Measurements from ENCODE around the gene REXO1. TPM values are rescaled to one million over a fixed set of nuclear protein-coding genes. Genes with fewer than 3 reads are reported as not detected.

The REXO1 gene
- total and polyA plus RNA-seq, 5 donors: 12.8 to 22.1 (median 15.5) TPM

DNA sequence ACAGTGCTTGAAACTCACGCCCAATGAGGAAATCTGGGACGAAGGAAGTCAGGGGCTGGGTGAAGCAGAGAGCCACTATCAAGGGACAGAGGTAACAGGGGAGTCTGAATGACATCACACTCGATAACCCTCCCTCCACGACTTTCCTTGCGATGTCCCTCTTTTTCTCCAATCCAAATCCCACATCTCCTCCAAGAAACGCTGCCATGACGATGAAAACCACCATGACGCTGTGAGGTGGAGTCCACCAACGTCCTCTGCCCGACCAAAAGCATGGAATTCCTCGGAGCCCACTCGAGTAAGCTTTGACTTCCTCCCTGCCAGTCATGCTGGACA lies 967 bp downstream of the REXO1 start:
- peaks cover 3% of the 10 kb centered on the region for H3K4me1 ChIP-seq (ENCODE audit: control insufficient read depth, insufficient read depth, low read length)
- peak overlapping the region; percentile 12 for H3K27ac ChIP-seq (ENCODE audit: low read length)
- peak overlapping the region; percentile 91 for H3K4me3 ChIP-seq (ENCODE audit: low read length)
- no peak for DNase-seq
- no peaks in the 10 kb centered on the region for H3K27me3 ChIP-seq (ENCODE audit: control insufficient read depth, insufficient read depth)
- no peak for ATAC-seq
- no peaks in the 10 kb centered on the region for H3K9me3 ChIP-seq (ENCODE audit: control insufficient read depth, low read length)
- intact Hi-C loops (cut with DNase I): no loop called here
- 5% methylated on average over 12 of the region's 12 CpGs for WGBS

- 70% methylated on average over 29 of the region's 29 CpGs for WGBS
- intact Hi-C loops (cut with DNase I): no loop called here
Measured at GRCh38 chr19:1846517-1847204, 1.6 kb downstream of the REXO1 start.

GRCh38 chr19:1845642-1846041 lies 2.6 kb downstream of the REXO1 start:
- no peak overlapping the region for H3K4me3 ChIP-seq (ENCODE audit: low read length)
- WGBS: 83% methylated on average over 11 of the region's 11 CpGs

More at GRCh38 chr19:1846517-1847204, 1.6 kb downstream of the REXO1 start:
- ATAC-seq (no peak), DNase-seq (no peak)
- Histone ChIP-seq H3K27me3 (ENCODE audit: control insufficient read depth, insufficient read depth) (no peaks in the 10 kb centered on the region), H3K4me1 (ENCODE audit: control insufficient read depth, insufficient read depth, low read length) (peaks cover 3% of the 10 kb centered on the region), H3K27ac (ENCODE audit: low read length) (no peak overlapping the region), H3K9me3 (ENCODE audit: control insufficient read depth, low read length) (no peaks in the 10 kb centered on the region), H3K4me3 (ENCODE audit: low read length) (peak overlapping the region; percentile 91)

GRCh38 chr19:1845125-1845515 lies 3.2 kb downstream of the REXO1 start:
- Histone ChIP-seq H3K27ac (ENCODE audit: low read length) (no peak overlapping the region), H3K27me3 (ENCODE audit: control insufficient read depth, insufficient read depth) (no peaks in the 10 kb centered on the region), H3K4me1 (ENCODE audit: control insufficient read depth, insufficient read depth, low read length) (peaks cover 6% of the 10 kb centered on the region), H3K9me3 (ENCODE audit: control insufficient read depth, low read length) (no peaks in the 10 kb centered on the region), H3K4me3 (ENCODE audit: low read length) (no peak overlapping the region)
- WGBS: 81% methylated on average over 16 of the region's 16 CpGs
- intact Hi-C loops (cut with DNase I): no loop called here
- DNase-seq (peak in 1 of 3 donors; percentile 60), ATAC-seq (no peak)

More at GRCh38 chr19:1845642-1846041, 2.6 kb downstream of the REXO1 start:
- DNase-seq (no peak), ATAC-seq (no peak)
- peaks cover 6% of the 10 kb centered on the region for H3K4me1 ChIP-seq (ENCODE audit: control insufficient read depth, insufficient read depth, low read length)
- H3K9me3 ChIP-seq (ENCODE audit: control insufficient read depth, low read length): no peaks in the 10 kb centered on the region
- no peaks in the 10 kb centered on the region for H3K27me3 ChIP-seq (ENCODE audit: control insufficient read depth, insufficient read depth)
- no peak overlapping the region for H3K27ac ChIP-seq (ENCODE audit: low read length)
- intact Hi-C loops (cut with DNase I): no loop called here

GRCh38 chr19:1844513-1845124 lies 3.7 kb downstream of the REXO1 start:
- no peaks in the 10 kb centered on the region for H3K27me3 ChIP-seq (ENCODE audit: control insufficient read depth, insufficient read depth)
- no peaks in the 10 kb centered on the region for H3K9me3 ChIP-seq (ENCODE audit: control insufficient read depth, low read length)
- peaks cover 6% of the 10 kb centered on the region for H3K4me1 ChIP-seq (ENCODE audit: control insufficient read depth, insufficient read depth, low read length)
- H3K4me3 ChIP-seq (ENCODE audit: low read length): no peak overlapping the region
- DNase-seq (peak in 1 of 3 donors; percentile 70), ATAC-seq (no peak)
- 68% methylated on average over 19 of the region's 19 CpGs for WGBS
- intact Hi-C loops (cut with DNase I): no loop called here
- H3K27ac ChIP-seq (ENCODE audit: low read length): no peak overlapping the region

DNA sequence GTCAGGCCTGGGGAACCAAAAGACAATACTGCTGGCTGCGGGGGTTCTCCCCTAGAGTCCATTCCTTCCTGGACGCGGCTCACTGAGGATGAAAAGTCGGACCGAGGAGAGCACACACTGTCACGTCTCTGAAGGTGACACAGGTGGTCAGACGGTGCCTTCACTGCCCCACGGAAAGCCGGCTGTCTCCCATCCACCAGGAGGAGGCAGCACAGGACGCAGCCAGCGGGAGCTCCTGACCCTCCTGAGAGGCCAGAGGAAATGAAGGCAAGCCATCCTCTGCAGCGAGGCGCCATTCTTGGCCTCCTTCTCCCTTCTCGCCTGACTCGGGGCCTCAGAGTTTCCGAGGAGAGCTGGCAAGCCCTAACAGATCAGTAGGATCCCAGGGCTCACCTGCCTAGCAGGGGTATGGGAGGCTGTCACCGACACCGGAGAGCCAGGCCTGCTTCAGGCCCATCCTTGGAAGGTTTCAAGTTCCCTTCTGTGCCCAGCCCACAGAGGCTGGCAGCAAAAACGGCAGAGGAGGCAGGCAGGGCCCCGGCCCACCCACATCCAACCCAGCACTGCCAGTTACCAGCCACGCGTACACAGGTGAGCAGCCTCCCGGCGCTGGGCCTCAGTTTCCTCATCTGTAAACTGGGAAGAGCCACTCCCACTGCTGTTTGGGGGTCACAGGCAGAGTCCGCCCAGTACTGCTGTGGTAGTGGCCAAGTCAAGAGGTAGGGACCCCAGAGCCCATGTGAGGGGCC lies 4.5 kb downstream of the REXO1 start:
- Histone ChIP-seq H3K9me3 (ENCODE audit: control insufficient read depth, low read length) (no peaks in the 10 kb centered on the region), H3K27me3 (ENCODE audit: control insufficient read depth, insufficient read depth) (no peaks in the 10 kb centered on the region), H3K4me1 (ENCODE audit: control insufficient read depth, insufficient read depth, low read length) (peaks cover 6% of the 10 kb centered on the region), H3K4me3 (ENCODE audit: low read length) (no peak overlapping the region), H3K27ac (ENCODE audit: low read length) (no peak overlapping the region)
- ATAC-seq (no peak), DNase-seq (peak in 1 of 3 donors; percentile 50)
- intact Hi-C loops (cut with DNase I): no loop called here
- 71% methylated on average over 25 of the region's 25 CpGs for WGBS

DNA sequence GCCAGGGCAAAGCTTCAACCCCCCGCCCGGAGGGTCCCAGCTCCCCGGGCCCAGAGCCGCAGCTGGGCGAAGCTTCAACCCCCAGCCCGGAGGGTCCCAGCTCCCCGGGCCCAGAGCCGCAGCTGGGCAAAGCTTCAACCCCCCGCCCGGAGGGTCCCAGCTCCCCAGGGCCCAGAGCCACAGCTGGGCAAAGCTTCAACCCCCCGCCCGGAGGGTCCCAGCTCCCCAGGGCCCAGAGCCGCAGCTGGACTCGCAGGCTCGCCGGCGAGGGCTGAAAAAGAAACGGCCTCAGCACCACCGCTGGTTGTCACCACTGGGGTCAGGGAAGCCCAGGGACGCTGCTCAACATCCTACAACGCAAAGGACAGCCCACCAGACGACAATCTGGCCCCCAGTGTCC lies 5.2 kb downstream of the REXO1 start:
- H3K4me1 ChIP-seq (ENCODE audit: control insufficient read depth, insufficient read depth, low read length): peaks cover 6% of the 10 kb centered on the region
- intact Hi-C loops (cut with DNase I): no loop called here
- no peak overlapping the region for H3K27ac ChIP-seq (ENCODE audit: low read length)
- ATAC-seq (no peak), DNase-seq (peak in 1 of 3 donors; percentile 48)
- H3K9me3 ChIP-seq (ENCODE audit: control insufficient read depth, low read length): no peaks in the 10 kb centered on the region
- 85% methylated on average over 22 of the region's 22 CpGs for WGBS
- no peak overlapping the region for H3K4me3 ChIP-seq (ENCODE audit: low read length)
- no peaks in the 10 kb centered on the region for H3K27me3 ChIP-seq (ENCODE audit: control insufficient read depth, insufficient read depth)

DNA sequence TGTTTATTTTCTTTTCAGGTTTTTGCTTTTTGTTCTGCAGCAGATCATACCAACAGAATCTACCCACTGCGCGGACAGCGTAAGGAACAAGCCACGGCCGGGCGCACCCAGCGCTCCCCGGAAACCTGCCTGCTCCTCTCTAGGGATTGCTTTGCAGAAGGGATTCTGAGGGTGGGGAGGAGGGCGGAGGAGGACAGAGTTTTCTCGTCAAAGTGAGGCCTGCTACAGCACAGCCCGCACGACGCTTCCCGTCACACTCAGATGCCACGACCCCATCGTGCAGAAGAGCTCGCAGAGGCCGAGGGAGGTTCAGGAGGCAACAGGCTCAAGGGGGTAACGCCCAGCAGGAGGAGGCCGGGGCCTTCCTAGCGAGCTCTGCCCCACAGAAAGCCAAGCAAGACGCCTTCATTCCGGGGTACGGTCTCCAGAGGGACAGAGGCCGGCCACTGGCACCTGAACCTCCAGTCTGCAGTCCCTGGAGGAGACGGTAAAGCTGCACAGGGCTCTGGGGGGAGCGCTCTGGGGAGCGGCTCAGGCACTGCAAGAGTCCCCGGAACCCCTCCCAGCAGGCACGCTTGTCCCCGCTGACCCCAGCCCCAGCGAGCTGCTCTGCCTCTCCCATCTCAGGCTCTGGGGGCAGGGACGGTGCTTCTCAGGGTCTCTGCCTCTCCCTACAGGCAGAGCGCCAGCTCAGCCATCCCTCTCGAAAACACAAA lies 6.9 kb downstream of the REXO1 start:
- H3K4me1 ChIP-seq (ENCODE audit: control insufficient read depth, insufficient read depth, low read length): peaks cover 8% of the 10 kb centered on the region
- no peaks in the 10 kb centered on the region for H3K27me3 ChIP-seq (ENCODE audit: control insufficient read depth, insufficient read depth)
- H3K4me3 ChIP-seq (ENCODE audit: low read length): peak overlapping the region; percentile 6
- ATAC-seq (no peak), DNase-seq (peak in 1 of 3 donors; percentile 46)
- H3K27ac ChIP-seq (ENCODE audit: low read length): peak overlapping the region; percentile 53
- intact Hi-C loops (cut with DNase I): no loop called here
- WGBS: 64% methylated on average over 35 of the region's 35 CpGs
- no peaks in the 10 kb centered on the region for H3K9me3 ChIP-seq (ENCODE audit: control insufficient read depth, low read length)

DNA sequence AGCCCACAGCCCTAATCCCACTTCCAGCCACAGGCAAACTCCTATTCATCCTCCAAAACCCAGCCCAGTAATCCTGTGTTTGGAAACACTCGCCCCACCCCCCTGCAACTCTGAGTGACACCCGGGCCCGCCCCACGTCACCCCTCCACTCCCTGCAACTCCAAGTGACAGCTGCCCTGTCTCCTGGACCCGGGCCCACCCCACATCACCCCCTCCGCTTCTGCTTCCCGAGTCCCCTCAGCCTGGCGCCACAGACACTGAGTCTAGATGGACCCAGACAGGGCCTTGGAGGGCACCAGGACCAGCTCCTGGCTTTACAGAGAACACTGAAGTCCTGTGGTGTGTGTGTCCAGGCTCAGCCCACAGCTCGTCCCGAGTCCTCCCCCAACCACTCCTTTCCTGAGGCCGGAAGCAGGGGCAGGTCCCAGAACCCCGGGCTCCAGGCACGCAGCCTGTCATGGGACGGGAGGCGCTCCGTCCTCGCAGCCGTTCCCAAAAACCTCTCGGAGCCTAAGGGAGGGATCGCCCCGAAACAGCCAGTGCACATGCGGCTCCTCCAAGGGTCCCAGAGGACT lies 7.7 kb downstream of the REXO1 start:
- intact Hi-C loops (cut with DNase I): no loop called here
- WGBS: 59% methylated on average over 22 of the region's 22 CpGs
- H3K4me1 ChIP-seq (ENCODE audit: control insufficient read depth, insufficient read depth, low read length): peaks cover 8% of the 10 kb centered on the region
- DNase-seq (peak; percentile 59 to 78 (median 77)), ATAC-seq (peak; percentile 51 to 78)
- H3K27me3 ChIP-seq (ENCODE audit: control insufficient read depth, insufficient read depth): no peaks in the 10 kb centered on the region
- H3K4me3 ChIP-seq (ENCODE audit: low read length): peak overlapping the region; percentile 6
- peak overlapping the region; percentile 53 for H3K27ac ChIP-seq (ENCODE audit: low read length)
- H3K9me3 ChIP-seq (ENCODE audit: control insufficient read depth, low read length): no peaks in the 10 kb centered on the region

DNA sequence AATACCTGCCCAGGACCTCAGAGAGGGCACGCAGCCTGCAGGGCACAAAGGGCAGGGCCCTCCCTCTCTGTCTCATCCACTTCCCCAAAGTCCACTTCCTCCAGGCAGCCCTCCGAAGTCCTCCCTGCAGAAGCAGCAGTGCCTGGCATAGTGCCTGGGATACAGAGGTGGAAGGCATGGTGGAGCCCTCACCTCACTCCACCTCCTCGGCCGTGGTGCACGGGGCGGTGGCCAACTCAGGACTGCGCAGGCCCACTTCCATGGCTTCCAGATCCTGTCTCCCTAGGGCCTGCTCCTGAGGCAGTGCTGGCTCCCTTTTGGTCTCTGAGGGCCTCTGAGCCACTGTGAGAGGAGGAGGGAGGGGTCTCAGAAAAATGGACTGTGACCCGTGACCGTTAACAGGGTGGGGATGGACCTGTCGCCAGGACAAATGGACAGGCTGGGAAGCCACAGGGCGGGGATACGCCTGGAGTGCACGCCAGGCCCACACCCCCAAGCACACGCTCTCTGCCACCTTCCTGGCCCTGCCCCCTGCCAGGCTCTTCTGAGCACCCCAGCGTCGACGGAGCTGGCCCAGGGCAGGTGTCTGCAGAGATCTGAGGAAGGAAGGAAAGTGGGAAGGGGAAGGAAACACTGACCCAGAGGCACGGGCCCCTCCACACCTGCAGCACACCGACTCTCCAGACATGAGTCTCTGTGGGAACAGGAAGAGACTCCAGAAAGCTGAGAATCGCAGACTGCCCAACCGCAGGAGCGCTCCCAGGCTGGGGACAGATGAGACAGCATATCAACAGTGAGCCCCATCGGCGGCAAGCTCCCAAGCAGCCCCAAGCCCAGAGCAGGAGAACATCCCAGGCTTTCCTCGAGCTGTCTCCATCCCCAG lies 8.4 kb downstream of the REXO1 start:
- WGBS: 72% methylated on average over 25 of the region's 25 CpGs
- no peak overlapping the region for H3K27ac ChIP-seq (ENCODE audit: low read length)
- H3K4me1 ChIP-seq (ENCODE audit: control insufficient read depth, insufficient read depth, low read length): peaks cover 8% of the 10 kb centered on the region
- intact Hi-C loops (cut with DNase I): no loop called here
- H3K27me3 ChIP-seq (ENCODE audit: control insufficient read depth, insufficient read depth): no peaks in the 10 kb centered on the region
- DNase-seq: no peak
- no peak overlapping the region for H3K4me3 ChIP-seq (ENCODE audit: low read length)
- H3K9me3 ChIP-seq (ENCODE audit: control insufficient read depth, low read length): no peaks in the 10 kb centered on the region
- ATAC-seq: peak; percentile 6
